Activated T-cell treated with anti-CD3 and anti-CD28 coated beads, Interleukin-2, amount 50 U/mL, for 4 hours (primary cell): ENCODE results near the gene SGMS2. TPM values are rescaled to one million over a fixed set of nuclear protein-coding genes. Genes with fewer than 3 reads are reported as not detected.

ENCODE experiments used
- ATAC-seq, 2 donors: fragments of 200-7000 bp; cut with Tn5 transposase; one replicate each; pipeline ENCODE4 v1.10.0; 2021
- DNase-seq: peaks from one replicate; pipeline ENCODE4 v3.0.0-alpha.2; 2020
- H3K27me3 Mint-ChIP-seq: one replicate; pipeline ENCODE4 v1.8.0; 2021; ENCODE audit warnings: low read depth, mixed read lengths
- H3K36me3 Mint-ChIP-seq: one replicate; pipeline ENCODE4 v1.8.0; 2022; ENCODE audit warnings: mixed read lengths; ENCODE audit not compliant: insufficient read depth
- H3K4me1 Mint-ChIP-seq: one replicate; pipeline ENCODE4 v1.8.0; 2021; ENCODE audit warnings: low read depth, mixed read lengths
- H3K4me3 Mint-ChIP-seq: one replicate; pipeline ENCODE4 v1.8.0; 2021; ENCODE audit warnings: mild to moderate bottlenecking, moderate library complexity, mixed read lengths
- H3K9me3 Mint-ChIP-seq: one replicate; pipeline ENCODE4 v1.8.0; 2021; ENCODE audit warnings: mixed read lengths
- total RNA-seq, 3 donors: library from RNA; stranded (reverse); gene quantifications; one replicate each; pipeline ENCODE4 v1.2.1, GENCODE V29; 2021

Gene SGMS2
- total RNA-seq, 3 donors from 2014 or later = 0.08 to 0.54 (median 0.43) TPM

GRCh38 chr4:107838861-107839565 is 14.3 kb downstream of the SGMS2 start:
- Mint-ChIP-seq H3K4me3 (no peak overlapping the region), H3K9me3 (no peaks in the 10 kb centered on the region), H3K36me3 (no peaks in the 10 kb centered on the region), H3K27me3 (peaks cover 6% of the 10 kb centered on the region), H3K4me1 (no peaks in the 10 kb centered on the region)
- DNase-seq = no peak
- no peak for ATAC-seq

GRCh38 chr4:107843391-107843790 is 18.7 kb downstream of the SGMS2 start:
- H3K27me3 Mint-ChIP-seq = peaks cover 16% of the 10 kb centered on the region
- no peaks in the 10 kb centered on the region for H3K9me3 Mint-ChIP-seq
- no peak overlapping the region for H3K4me3 Mint-ChIP-seq
- no peak for DNase-seq
- H3K4me1 Mint-ChIP-seq = no peaks in the 10 kb centered on the region
- H3K36me3 Mint-ChIP-seq = no peaks in the 10 kb centered on the region
- no peak for ATAC-seq

DNA sequence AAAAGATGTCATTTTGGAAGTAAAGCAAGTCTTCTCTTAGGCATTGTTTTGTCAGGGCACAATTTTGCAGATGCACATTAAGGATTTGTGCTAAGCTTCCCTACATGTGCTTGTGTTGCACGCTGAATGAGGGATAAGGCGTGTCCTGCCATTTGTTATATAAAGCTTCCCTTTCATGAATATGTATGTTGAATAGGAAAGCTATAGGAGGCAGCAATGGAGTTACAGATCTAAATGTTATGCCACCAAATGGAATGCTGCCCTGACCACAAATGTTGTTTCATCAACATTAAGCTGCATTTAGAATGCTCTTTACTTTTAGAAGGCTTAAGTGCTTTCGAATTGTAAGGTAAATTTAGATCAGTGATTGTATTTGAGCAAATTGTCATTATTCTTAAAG is 20.9 kb downstream of the SGMS2 start:
- DNase-seq (no peak), ATAC-seq (no peak)
- Mint-ChIP-seq H3K27me3 (peaks cover 17% of the 10 kb centered on the region), H3K4me3 (no peak overlapping the region), H3K9me3 (no peaks in the 10 kb centered on the region), H3K36me3 (no peaks in the 10 kb centered on the region), H3K4me1 (no peaks in the 10 kb centered on the region)

DNA sequence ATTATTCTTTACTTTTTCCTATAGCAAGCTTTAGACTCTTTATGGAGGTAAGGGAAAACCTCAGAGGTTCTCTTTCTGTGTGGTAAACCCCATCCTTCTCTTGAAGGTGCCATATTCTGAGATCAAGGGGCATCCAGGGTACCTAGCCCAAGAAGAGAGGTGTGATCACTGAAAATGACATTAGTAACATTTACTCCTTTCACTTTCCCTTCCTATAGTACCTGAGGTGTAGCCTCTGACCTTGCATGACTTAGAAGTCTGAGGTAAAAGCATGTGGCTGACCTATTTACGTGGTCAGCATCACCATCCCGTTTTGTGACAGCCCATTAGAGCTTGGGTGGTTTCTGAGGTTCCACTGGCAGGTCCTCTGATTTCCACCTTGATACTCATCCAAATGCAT is 25.7 kb downstream of the SGMS2 start:
- ATAC-seq (no peak), DNase-seq (no peak)
- Mint-ChIP-seq H3K4me3 (no peak overlapping the region), H3K4me1 (no peaks in the 10 kb centered on the region), H3K9me3 (no peaks in the 10 kb centered on the region), H3K27me3 (peaks cover 19% of the 10 kb centered on the region), H3K36me3 (no peaks in the 10 kb centered on the region)

GRCh38 chr4:107853444-107854355 is 29.0 kb downstream of the SGMS2 start:
- no peak for DNase-seq
- Mint-ChIP-seq H3K36me3 (no peaks in the 10 kb centered on the region), H3K4me1 (no peaks in the 10 kb centered on the region), H3K9me3 (no peaks in the 10 kb centered on the region), H3K27me3 (peaks cover 35% of the 10 kb centered on the region), H3K4me3 (no peak overlapping the region)
- ATAC-seq = no peak

DNA sequence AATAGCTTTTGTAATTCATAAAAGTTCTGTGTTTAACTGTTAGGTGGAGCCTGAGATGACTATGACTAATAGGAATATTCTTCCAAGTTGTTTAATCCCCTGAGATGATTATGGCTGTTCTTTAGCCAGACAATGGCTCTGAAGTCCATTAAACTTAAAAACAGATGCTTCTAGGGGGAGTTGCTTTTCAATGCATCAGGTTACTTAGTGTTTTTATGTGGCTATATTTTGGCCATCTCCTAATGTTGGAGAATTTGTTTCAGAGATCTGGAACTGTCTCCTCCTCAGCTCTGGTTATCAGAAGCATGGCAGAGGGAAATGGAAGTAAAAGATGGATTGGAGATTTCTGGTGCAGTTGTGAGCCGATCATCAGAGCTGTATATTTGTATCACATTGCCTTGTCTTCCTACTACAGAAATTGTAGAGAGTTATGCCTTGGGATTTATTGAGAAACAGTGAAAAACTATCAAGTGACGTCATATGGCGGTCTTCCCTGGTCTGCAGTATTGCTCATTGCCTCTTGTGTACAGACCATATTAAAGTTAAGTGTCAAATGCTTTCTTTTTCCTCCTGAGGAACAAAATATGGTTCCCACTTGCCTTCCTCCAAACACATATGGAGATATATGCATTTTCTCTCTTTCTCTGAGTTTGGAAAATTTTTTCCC is 29.8 kb downstream of the SGMS2 start:
- ATAC-seq = no peak
- no peaks in the 10 kb centered on the region for H3K4me1 Mint-ChIP-seq
- H3K27me3 Mint-ChIP-seq = peaks cover 38% of the 10 kb centered on the region
- no peak overlapping the region for H3K4me3 Mint-ChIP-seq
- no peaks in the 10 kb centered on the region for H3K9me3 Mint-ChIP-seq
- DNase-seq = no peak
- H3K36me3 Mint-ChIP-seq = no peaks in the 10 kb centered on the region

DNA sequence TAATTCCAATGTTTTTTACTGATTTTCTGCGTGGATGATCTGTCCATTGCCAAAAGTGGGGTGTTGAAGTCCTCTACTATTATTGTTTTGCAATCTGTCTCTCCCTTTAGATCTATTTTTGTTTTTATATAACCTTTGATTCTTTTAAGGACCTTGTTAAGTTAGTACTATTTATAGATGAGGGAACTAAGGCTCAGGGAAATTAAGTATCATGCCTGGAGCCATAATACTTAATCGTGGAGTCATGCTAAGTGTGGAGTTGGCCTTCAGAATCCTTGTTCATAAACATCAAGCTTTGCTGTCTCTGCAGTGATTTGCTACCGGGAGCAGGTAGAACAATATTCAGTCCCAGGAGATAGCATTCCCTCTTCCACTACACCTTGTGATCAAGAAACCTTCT is 31.0 kb downstream of the SGMS2 start:
- no peaks in the 10 kb centered on the region for H3K9me3 Mint-ChIP-seq
- no peak overlapping the region for H3K4me3 Mint-ChIP-seq
- peaks cover 36% of the 10 kb centered on the region for H3K27me3 Mint-ChIP-seq
- H3K4me1 Mint-ChIP-seq = no peaks in the 10 kb centered on the region
- ATAC-seq = no peak
- no peak for DNase-seq
- no peaks in the 10 kb centered on the region for H3K36me3 Mint-ChIP-seq

- Mint-ChIP-seq H3K36me3 (no peaks in the 10 kb centered on the region), H3K27me3 (peaks cover 38% of the 10 kb centered on the region), H3K4me1 (no peaks in the 10 kb centered on the region), H3K4me3 (no peak overlapping the region), H3K9me3 (no peaks in the 10 kb centered on the region)
- no peak for ATAC-seq
- no peak for DNase-seq
These were observed 32.2 kb downstream of the SGMS2 start for GRCh38 chr4:107856901-107857300.

- Mint-ChIP-seq H3K4me1 (peaks cover 6% of the 10 kb centered on the region), H3K9me3 (no peaks in the 10 kb centered on the region), H3K27me3 (peaks cover 39% of the 10 kb centered on the region), H3K36me3 (no peaks in the 10 kb centered on the region), H3K4me3 (no peak overlapping the region)
- ATAC-seq = no peak
- no peak for DNase-seq
These were observed 33.0 kb downstream of the SGMS2 start for GRCh38 chr4:107857741-107858140.

- DNase-seq (no peak), ATAC-seq (no peak)
- Mint-ChIP-seq H3K36me3 (no peaks in the 10 kb centered on the region), H3K4me1 (peaks cover 11% of the 10 kb centered on the region), H3K4me3 (no peak overlapping the region), H3K9me3 (no peaks in the 10 kb centered on the region), H3K27me3 (peaks cover 44% of the 10 kb centered on the region)
These were observed 33.5 kb downstream of the SGMS2 start for GRCh38 chr4:107858158-107858742.

- ATAC-seq (peak; percentile 34 to 81), DNase-seq (no peak)
- peaks cover 13% of the 10 kb centered on the region for H3K4me1 Mint-ChIP-seq
- peaks cover 25% of the 10 kb centered on the region for H3K27me3 Mint-ChIP-seq
- no peak overlapping the region for H3K4me3 Mint-ChIP-seq
- H3K36me3 Mint-ChIP-seq = no peaks in the 10 kb centered on the region
- no peaks in the 10 kb centered on the region for H3K9me3 Mint-ChIP-seq
These were observed 37.9 kb downstream of the SGMS2 start for GRCh38 chr4:107862658-107863057.

DNA sequence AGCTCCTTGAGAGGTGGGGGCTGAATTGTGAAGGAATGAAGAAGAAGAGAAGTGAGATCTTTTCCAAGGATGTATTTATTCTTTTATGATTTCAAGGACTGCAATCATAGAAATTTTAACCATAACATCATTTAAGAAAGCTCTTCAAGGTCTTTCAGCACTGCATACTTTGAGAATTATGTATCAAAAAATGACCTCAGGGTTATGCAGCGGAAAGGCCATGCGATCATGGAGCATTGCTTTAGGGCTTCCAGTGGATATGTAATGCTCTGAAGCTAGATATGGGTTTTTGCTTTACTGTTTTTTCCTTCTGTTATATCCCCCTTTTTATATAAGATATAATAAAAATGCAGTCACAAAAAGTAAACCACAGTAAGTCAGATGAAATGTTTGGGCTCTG is 38.7 kb downstream of the SGMS2 start:
- DNase-seq (no peak), ATAC-seq (no peak)
- H3K27me3 Mint-ChIP-seq = peaks cover 20% of the 10 kb centered on the region
- H3K9me3 Mint-ChIP-seq = no peaks in the 10 kb centered on the region
- H3K4me1 Mint-ChIP-seq = peaks cover 13% of the 10 kb centered on the region
- H3K4me3 Mint-ChIP-seq = no peak overlapping the region
- no peaks in the 10 kb centered on the region for H3K36me3 Mint-ChIP-seq

DNA sequence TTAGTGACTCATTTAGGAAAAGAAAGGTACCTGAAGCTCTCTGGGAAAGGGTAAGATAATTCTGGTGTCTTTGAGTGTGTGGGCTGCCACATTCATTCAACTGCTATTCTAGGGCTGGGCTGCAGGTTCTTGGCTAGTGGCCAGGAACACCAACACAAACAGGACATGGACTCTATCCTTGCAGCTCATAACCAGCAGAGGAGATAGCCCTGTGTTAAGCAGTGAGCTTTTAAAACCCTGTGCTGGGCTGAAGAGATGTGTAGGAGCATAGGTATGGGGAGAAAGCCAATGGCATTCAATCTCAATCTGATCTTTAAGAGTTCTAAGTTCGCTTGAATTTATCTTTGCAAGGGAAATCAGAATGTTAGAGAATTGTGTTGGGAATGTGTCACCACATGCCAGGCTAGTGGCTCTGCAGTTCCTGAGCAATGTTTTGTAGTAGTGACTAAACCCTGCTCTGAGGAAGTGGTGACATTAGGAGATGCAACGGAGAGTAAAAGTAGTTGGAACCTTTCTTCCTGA is 39.2 kb downstream of the SGMS2 start:
- DNase-seq = no peak
- Mint-ChIP-seq H3K4me3 (no peak overlapping the region), H3K9me3 (no peaks in the 10 kb centered on the region), H3K36me3 (no peaks in the 10 kb centered on the region), H3K27me3 (peaks cover 16% of the 10 kb centered on the region), H3K4me1 (peaks cover 13% of the 10 kb centered on the region)
- peak; percentile 52 to 57 for ATAC-seq

GRCh38 chr4:107866726-107867125 is 42.0 kb downstream of the SGMS2 start:
- Mint-ChIP-seq H3K27me3 (peaks cover 11% of the 10 kb centered on the region), H3K4me3 (no peak overlapping the region), H3K9me3 (no peaks in the 10 kb centered on the region), H3K36me3 (no peaks in the 10 kb centered on the region), H3K4me1 (peaks cover 13% of the 10 kb centered on the region)
- no peak for ATAC-seq
- DNase-seq = no peak
